ENCODE data around the gene LILRB3. TPM values are rescaled to one million over a fixed set of nuclear protein-coding genes. Genes with fewer than 3 reads are reported as not detected.
"Not testable (repeated sequence)": the region's sequence is repeated elsewhere in the genome, so short reads cannot be mapped to it uniquely, and the experiment has no call there.

The LILRB3 gene
- total RNA-seq, 1 donor from 2014 or later: not detected

DNA sequence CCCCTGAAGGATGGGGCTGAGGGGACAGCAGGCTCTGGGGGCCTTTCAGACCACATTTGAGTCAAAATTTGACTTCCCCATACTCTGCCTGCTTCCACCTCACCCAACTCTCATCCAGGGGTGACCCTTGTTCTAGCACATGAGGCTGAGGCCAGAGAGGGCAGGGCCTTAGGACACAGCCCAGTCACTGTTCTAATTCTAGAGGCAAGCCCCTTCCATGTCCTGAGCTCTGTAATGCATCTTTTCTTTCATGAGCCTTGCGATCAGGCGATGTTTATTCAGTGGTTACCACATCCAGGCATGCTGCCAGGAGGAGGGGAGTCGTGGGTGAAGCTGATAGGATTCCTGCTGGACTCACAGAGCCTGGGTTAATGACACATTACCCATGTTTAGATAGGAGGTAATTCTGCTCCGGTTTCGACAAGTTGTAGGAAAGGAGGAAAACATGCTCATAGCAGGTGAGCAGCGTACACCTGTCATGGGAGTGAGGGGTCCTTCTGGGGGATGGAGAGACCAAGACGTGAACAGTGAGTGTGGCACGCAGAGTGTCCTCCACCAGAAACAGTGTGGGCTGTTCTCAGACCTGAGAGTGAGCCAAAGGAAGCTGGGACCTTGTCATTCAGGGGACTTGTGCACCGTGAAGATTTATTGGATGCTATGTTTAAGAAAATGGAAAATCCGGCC, 12.9 kb downstream of the LILRB3 start:
- no peaks in the 10 kb centered on the region for H3K27me3 ChIP-seq (ENCODE audit: control insufficient read depth, insufficient read depth, low read length)
- peaks cover 21% of the 10 kb centered on the region for H3K36me3 ChIP-seq (ENCODE audit: control insufficient read depth, insufficient read depth, low read length)
- DNase-seq (ENCODE audit: low read depth): peak; percentile 96
- FAIRE-seq: peak; percentile 92
- no peak overlapping the region for H3K4me3 ChIP-seq (ENCODE audit: low read depth, low read length)
- TF ChIP-seq, protein P1, sequence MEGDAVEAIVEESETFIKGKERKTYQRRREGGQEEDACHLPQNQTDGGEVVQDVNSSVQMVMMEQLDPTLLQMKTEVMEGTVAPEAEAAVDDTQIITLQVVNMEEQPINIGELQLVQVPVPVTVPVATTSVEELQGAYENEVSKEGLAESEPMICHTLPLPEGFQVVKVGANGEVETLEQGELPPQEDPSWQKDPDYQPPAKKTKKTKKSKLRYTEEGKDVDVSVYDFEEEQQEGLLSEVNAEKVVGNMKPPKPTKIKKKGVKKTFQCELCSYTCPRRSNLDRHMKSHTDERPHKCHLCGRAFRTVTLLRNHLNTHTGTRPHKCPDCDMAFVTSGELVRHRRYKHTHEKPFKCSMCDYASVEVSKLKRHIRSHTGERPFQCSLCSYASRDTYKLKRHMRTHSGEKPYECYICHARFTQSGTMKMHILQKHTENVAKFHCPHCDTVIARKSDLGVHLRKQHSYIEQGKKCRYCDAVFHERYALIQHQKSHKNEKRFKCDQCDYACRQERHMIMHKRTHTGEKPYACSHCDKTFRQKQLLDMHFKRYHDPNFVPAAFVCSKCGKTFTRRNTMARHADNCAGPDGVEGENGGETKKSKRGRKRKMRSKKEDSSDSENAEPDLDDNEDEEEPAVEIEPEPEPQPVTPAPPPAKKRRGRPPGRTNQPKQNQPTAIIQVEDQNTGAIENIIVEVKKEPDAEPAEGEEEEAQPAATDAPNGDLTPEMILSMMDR (IDR thresholded peaks at IDR 0.05; ENCODE audit: insufficient read depth, low read length, severe bottlenecking): no peak

DNA sequence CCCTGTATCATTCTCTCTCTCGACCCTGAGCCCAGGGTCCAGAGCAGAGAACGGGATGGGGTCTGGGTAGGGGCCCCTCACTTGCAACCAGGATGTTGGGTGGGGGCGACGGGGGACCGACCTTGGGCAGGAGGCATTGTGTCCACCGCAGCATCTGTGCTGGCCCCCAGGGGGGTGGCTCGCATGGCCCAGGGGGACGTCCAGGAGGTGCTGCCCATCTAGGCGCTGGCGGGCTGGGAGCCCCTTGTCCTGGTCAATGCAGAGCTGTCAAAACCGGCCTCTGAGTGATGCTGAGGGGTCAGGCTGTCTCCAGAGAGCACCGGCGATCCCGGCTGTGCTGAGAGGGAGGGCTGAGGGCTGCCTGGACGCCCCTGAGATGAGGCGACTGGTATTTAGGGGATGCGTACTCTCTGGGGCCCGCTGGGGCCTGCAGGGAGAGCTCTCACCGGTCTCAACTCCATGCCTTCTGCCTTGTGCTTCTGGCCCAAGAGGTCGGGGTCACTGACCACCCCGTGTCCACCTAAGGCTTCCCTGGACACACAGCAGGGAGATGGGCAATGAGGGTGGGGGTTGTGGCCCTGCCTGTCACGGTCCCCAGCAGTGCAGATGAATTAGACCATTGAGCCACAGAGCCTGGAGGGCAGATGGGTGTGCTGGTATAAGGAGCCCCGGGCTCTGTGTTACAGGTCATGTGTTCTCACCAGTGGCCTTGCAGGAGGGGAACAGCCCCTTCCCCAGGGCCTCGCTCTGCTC, 13.6 kb downstream of the LILRB3 start:
- Histone ChIP-seq H3K36me3 (ENCODE audit: control insufficient read depth, insufficient read depth, low read length) (peaks cover 28% of the 10 kb centered on the region), H3K4me3 (ENCODE audit: low read depth, low read length) (no peak overlapping the region), H3K27me3 (ENCODE audit: control insufficient read depth, insufficient read depth, low read length) (no peaks in the 10 kb centered on the region)
- DNase-seq (ENCODE audit: low read depth) (no peak), FAIRE-seq (no peak)
- TF ChIP-seq, protein P1 (IDR thresholded peaks at IDR 0.05; ENCODE audit: insufficient read depth, low read length, severe bottlenecking): no peak

DNA sequence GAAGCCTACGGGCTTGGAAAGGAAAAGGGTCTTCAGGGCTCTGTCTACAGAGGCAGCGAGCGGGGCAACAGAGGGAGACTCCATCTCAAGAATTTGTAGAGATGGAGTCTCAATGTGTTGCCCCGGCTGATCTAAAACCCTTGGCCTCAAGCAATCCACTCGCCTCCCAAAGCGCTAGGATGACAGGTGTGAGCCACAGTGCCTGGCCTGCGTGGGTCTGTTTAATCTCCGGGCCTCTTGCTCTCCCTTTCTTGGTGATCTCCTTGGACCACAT, 14.1 kb downstream of the LILRB3 start:
- Histone ChIP-seq H3K36me3 (ENCODE audit: control insufficient read depth, insufficient read depth, low read length) (peaks cover 32% of the 10 kb centered on the region), H3K4me3 (ENCODE audit: low read depth, low read length) (no peak overlapping the region), H3K27me3 (ENCODE audit: control insufficient read depth, insufficient read depth, low read length) (no peaks in the 10 kb centered on the region)
- TF ChIP-seq, protein P1 (IDR thresholded peaks at IDR 0.05; ENCODE audit: insufficient read depth, low read length, severe bottlenecking): no peak
- FAIRE-seq: no peak
- no peak for DNase-seq (ENCODE audit: low read depth)

DNA sequence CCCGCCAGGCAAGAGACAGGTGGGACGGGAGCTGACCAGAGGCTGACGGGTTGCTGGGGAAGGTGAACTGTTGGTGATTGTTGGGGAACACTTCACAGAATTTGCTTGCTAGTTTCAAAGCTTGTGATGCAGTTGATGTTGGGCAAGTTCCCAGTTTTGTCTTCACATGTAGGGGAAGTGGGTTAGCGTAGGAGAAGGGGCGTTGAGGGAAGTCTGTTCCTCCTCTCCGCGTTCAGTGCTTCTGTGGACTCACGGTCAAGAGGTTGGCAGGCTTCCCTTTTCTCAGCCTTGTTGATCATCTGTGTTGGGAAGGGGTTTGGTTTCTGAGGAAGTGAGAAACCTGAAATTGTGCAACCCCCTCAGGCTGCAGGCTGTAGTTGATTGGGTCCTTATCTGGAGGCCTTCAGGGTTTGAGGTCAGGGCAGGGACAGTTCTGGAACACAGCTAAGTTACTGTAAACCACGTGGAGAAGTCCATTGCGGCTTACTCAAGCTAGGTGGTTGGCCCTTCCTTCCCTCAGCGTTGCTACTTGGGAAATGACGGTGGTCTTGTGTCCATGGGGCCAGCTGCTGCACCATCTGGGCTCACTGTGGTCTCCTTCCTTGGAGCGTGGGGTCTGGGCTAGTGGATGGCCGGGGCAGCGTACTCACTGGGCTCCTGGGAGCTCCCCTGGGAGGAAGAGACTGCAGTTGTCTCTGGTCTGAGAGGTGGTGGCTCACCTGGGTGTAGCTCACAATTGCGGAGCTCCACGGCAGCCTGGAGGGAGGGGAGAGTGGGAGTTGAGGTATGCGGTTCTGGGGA, 14.6 kb downstream of the LILRB3 start:
- FAIRE-seq (no peak), DNase-seq (ENCODE audit: low read depth) (peak; percentile 43)
- peaks cover 37% of the 10 kb centered on the region for H3K36me3 ChIP-seq (ENCODE audit: control insufficient read depth, insufficient read depth, low read length)
- no peak overlapping the region for H3K4me3 ChIP-seq (ENCODE audit: low read depth, low read length)
- no peaks in the 10 kb centered on the region for H3K27me3 ChIP-seq (ENCODE audit: control insufficient read depth, insufficient read depth, low read length)
- TF ChIP-seq, protein P1 (IDR thresholded peaks at IDR 0.05; ENCODE audit: insufficient read depth, low read length, severe bottlenecking): no peak

DNA sequence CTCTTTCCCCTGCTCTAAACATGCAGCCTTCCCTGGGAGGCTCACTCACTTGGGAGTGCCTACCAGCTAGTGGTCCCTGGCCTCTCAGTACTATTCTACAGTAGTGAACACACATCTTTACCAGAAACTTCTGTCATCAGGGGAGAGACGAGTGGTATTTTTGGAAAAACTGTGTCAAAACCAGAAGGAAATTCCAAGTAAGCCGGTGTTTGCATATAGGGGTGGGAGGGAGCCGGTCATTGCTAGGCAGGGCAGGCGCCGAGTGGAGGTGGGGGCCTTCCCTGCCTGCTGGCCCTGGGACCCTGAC, 15.2 kb downstream of the LILRB3 start:
- TF ChIP-seq, protein P1 (IDR thresholded peaks at IDR 0.05; ENCODE audit: insufficient read depth, low read length, severe bottlenecking): no peak
- no peak overlapping the region for H3K4me3 ChIP-seq (ENCODE audit: low read depth, low read length)

DNA sequence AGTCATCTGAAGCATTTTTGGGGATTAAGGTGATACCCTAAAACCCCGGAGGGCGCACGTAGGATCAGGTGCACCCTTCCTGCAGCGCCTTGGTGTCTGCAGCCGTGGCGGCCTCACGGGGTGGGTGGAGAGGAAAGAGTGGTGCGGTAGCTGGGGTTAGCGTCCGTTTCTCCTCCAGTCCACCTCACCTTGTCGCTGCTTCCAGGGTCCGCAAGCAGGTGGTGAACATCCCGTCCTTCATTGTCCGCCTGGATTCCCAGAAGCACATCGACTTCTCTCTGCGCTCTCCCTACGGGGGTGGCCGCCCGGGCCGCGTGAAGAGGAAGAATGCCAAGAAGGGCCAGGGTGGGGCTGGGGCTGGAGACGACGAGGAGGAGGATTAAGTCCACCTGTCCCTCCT, 15.6 kb downstream of the LILRB3 start:
- DNase-seq (ENCODE audit: low read depth); H3K27me3 ChIP-seq (ENCODE audit: control insufficient read depth, insufficient read depth, low read length); H3K4me3 ChIP-seq (ENCODE audit: low read depth, low read length); FAIRE-seq: not testable (repeated sequence)
- H3K36me3 ChIP-seq (ENCODE audit: control insufficient read depth, insufficient read depth, low read length): peaks cover 46% of the 10 kb centered on the region

More for the DNA sequence above, 15.2 kb downstream of the LILRB3 start:
- DNase-seq (ENCODE audit: low read depth) (no peak), FAIRE-seq (no peak)
- no peaks in the 10 kb centered on the region for H3K27me3 ChIP-seq (ENCODE audit: control insufficient read depth, insufficient read depth, low read length)
- H3K36me3 ChIP-seq (ENCODE audit: control insufficient read depth, insufficient read depth, low read length): peaks cover 43% of the 10 kb centered on the region
